ENCODE results near the gene DOP1B. TPM values are rescaled to one million over a fixed set of nuclear protein-coding genes. Genes with fewer than 3 reads are reported as not detected.
A peak's percentile ranks its signal among the peaks of the same experiment; 100 is the strongest.

DOP1B gene
- total and polyA plus RNA-seq, 7 experiments from 2014 or later = 3.8 to 34.0 (median 13.1) TPM

DNA sequence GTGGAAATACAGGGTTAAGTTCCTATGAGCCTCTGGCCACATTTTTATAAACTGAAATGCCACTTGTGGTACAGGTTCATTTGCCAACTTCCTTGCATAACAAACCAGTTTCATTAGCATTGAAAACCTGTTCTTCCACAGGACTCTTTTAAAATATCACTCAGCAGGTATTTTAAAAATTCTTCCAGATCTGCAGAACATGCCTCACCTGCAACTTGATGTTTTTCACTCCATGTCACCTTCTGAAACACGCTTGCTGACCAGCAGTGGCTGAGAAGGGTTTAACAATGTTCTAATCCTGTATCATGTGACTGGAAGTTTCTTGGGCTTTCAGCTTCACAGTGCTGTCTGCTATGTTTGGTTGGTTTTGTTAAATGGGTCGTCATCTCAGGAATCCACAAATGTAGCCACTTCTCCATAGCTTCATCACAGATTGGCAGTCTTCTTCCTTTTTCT lies 39.3 kb upstream of the DOP1B start:
- ChIA-PET CTCF (interaction anchor here (0.6 to 1.6 kb wide), 4 partner anchors 10 to 147 kb away, joined by 3 to 7 read pairs (median 4); no protein-coding TSS in a partner anchor), POLR2A (interaction anchor here (0.6 to 1.3 kb wide), 2 partner anchors 23 to 1365 kb away, joined by 3 to 4 read pairs; no protein-coding TSS in a partner anchor)
- no peaks in the 10 kb centered on the region for H3K36me3 Mint-ChIP-seq
- Histone ChIP-seq H3K27ac (ENCODE audit: low read depth, low read length) (no peak overlapping the region), H3K27me3 (ENCODE audit: control insufficient read depth in 2 of 2, insufficient read depth in 2 of 2, low read length in 2 of 2) (no peaks in the 10 kb centered on the region), H3K4me1 (ENCODE audit: control insufficient read depth in 2 of 2, insufficient read depth in 2 of 2, low read length in 2 of 2) (peaks cover 0 to 19% of the 10 kb centered on the region in 2 donors), H3K9me3 (ENCODE audit: control insufficient read depth in 2 of 3, low read length in 3 of 3) (peaks cover 0 to 4% (median 0%) of the 10 kb centered on the region in 3 experiments), H3K36me3 (ENCODE audit: control insufficient read depth in 2 of 3, insufficient read depth in 3 of 3, low read length in 3 of 3) (no peaks in the 10 kb centered on the region), H3K4me3 (ENCODE audit: low read length) (no peak overlapping the region)
- no peak for DNase-seq
- H3K27me3 Mint-ChIP-seq = no peaks in the 10 kb centered on the region
- ATAC-seq = no peak
- H3K9me3 Mint-ChIP-seq = peaks cover 0 to 2% (median 0%) of the 10 kb centered on the region in 11 donors
- peak overlapping the region in 1 of 9 donors; percentile 54 for H3K27ac Mint-ChIP-seq
- intact Hi-C loops (cut with micrococcal nuclease) = loop anchor here in 1 of 2 donors (10.0 kb wide), 1 partner anchor 713 kb away; no protein-coding TSS in a partner anchor
- peaks cover 16 to 43% (median 27%) of the 10 kb centered on the region in 7 donors for H3K4me1 Mint-ChIP-seq
- H3K4me3 Mint-ChIP-seq = no peak overlapping the region

- Histone ChIP-seq H3K27ac (ENCODE audit: low read depth, low read length) (no peak overlapping the region), H3K9me3 (ENCODE audit: control insufficient read depth in 2 of 3, low read length in 3 of 3) (peaks cover 0 to 4% (median 0%) of the 10 kb centered on the region in 3 experiments), H3K36me3 (ENCODE audit: control insufficient read depth in 2 of 3, insufficient read depth in 3 of 3, low read length in 3 of 3) (no peaks in the 10 kb centered on the region), H3K4me3 (ENCODE audit: low read length) (no peak overlapping the region), H3K27me3 (ENCODE audit: control insufficient read depth in 2 of 2, insufficient read depth in 2 of 2, low read length in 2 of 2) (no peaks in the 10 kb centered on the region), H3K4me1 (ENCODE audit: control insufficient read depth in 2 of 2, insufficient read depth in 2 of 2, low read length in 2 of 2) (peaks cover 0 to 2% of the 10 kb centered on the region in 2 donors)
- Mint-ChIP-seq H3K4me3 (no peak overlapping the region), H3K36me3 (no peaks in the 10 kb centered on the region), H3K4me1 (peaks cover 2 to 19% (median 9%) of the 10 kb centered on the region in 7 donors), H3K27ac (no peak overlapping the region), H3K9me3 (no peaks in the 10 kb centered on the region), H3K27me3 (peaks cover 0 to 3% (median 0%) of the 10 kb centered on the region in 5 donors)
- intact Hi-C loops (cut with micrococcal nuclease) = no loop called here
- POLR2A ChIA-PET = interaction anchor here (0.7 kb wide), 1 partner anchor 1977 kb away, joined by 3 read pairs; no protein-coding TSS in a partner anchor
- CTCF ChIA-PET = no interaction called here
- no peak for ATAC-seq
- no peak for DNase-seq
Observed at GRCh38 chr21:36120304-36120888, 36.2 kb upstream of the DOP1B start.

- H3K4me3 Mint-ChIP-seq = no peak overlapping the region
- peaks cover 0 to 4% of the 10 kb centered on the region in 2 donors for H3K4me1 ChIP-seq (ENCODE audit: control insufficient read depth in 2 of 2, insufficient read depth in 2 of 2, low read length in 2 of 2)
- DNase-seq (no peak), ATAC-seq (no peak)
- ChIA-PET POLR2A (interaction anchor here (0.6 to 1.1 kb wide), 3 partner anchors 12 to 19 kb away, joined by 3 to 4 read pairs (median 3); partner anchors contain the start of gene CBR3), CTCF (interaction anchor here (0.6 to 1.5 kb wide), 5 partner anchors 9 to 28 kb away, joined by 3 to 4 read pairs (median 4); no protein-coding TSS in a partner anchor)
- no peaks in the 10 kb centered on the region for H3K9me3 Mint-ChIP-seq
- no peaks in the 10 kb centered on the region for H3K36me3 ChIP-seq (ENCODE audit: control insufficient read depth in 2 of 3, insufficient read depth in 3 of 3, low read length in 3 of 3)
- H3K9me3 ChIP-seq (ENCODE audit: control insufficient read depth in 2 of 3, low read length in 3 of 3) = no peaks in the 10 kb centered on the region
- no peak overlapping the region for H3K27ac Mint-ChIP-seq
- H3K27ac ChIP-seq (ENCODE audit: low read depth, low read length) = no peak overlapping the region
- no peaks in the 10 kb centered on the region for H3K27me3 ChIP-seq (ENCODE audit: control insufficient read depth in 2 of 2, insufficient read depth in 2 of 2, low read length in 2 of 2)
- H3K4me3 ChIP-seq (ENCODE audit: low read length) = no peak overlapping the region
- peaks cover 3 to 13% (median 11%) of the 10 kb centered on the region in 7 donors for H3K4me1 Mint-ChIP-seq
- intact Hi-C loops (cut with micrococcal nuclease) = no loop called here
- no peaks in the 10 kb centered on the region for H3K36me3 Mint-ChIP-seq
- peaks cover 0 to 3% (median 0%) of the 10 kb centered on the region in 5 donors for H3K27me3 Mint-ChIP-seq
Observed at GRCh38 chr21:36122977-36123376, 33.6 kb upstream of the DOP1B start.

DNA sequence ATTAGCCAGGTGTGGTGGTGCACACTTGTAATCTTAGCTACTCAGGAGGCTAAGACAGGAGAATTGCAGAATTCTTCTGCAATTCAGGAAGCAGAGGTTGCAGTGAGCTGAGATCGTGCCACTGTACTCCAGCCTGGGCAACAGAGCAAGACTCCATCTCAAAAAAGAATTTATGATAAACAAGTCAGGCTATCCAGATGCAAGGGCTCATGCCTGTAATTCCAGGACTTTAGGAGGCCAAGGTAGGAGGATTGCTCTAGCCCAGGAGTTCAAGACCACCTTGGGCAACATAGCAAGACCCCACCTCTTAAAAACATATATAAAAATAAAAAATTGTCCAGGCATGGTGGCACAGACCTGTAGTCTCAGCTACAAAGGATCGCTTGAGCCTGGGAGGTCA lies 32.2 kb upstream of the DOP1B start:
- ATAC-seq (no peak), DNase-seq (no peak)
- H3K27me3 ChIP-seq (ENCODE audit: control insufficient read depth in 2 of 2, insufficient read depth in 2 of 2, low read length in 2 of 2) = no peaks in the 10 kb centered on the region
- Mint-ChIP-seq H3K9me3 (no peaks in the 10 kb centered on the region), H3K36me3 (no peaks in the 10 kb centered on the region), H3K27me3 (peaks cover 0 to 7% (median 0%) of the 10 kb centered on the region in 5 donors), H3K27ac (no peak overlapping the region), H3K4me3 (no peak overlapping the region), H3K4me1 (peaks cover 5 to 24% (median 18%) of the 10 kb centered on the region in 7 donors)
- no peak overlapping the region for H3K27ac ChIP-seq (ENCODE audit: low read depth, low read length)
- intact Hi-C loops (cut with micrococcal nuclease) = loop anchor here in 1 of 2 donors (2.0 kb wide), 1 partner anchor 16 kb away; no protein-coding TSS in a partner anchor
- H3K36me3 ChIP-seq (ENCODE audit: control insufficient read depth in 2 of 3, insufficient read depth in 3 of 3, low read length in 3 of 3) = no peaks in the 10 kb centered on the region
- peaks cover 0 to 7% of the 10 kb centered on the region in 2 donors for H3K4me1 ChIP-seq (ENCODE audit: control insufficient read depth in 2 of 2, insufficient read depth in 2 of 2, low read length in 2 of 2)
- CTCF ChIA-PET = interaction anchor here (0.6 to 1.9 kb wide), 4 partner anchors 10 to 60 kb away, joined by 3 to 7 read pairs (median 4); no protein-coding TSS in a partner anchor
- H3K4me3 ChIP-seq (ENCODE audit: low read length) = no peak overlapping the region
- POLR2A ChIA-PET = interaction anchor here (0.7 to 1.1 kb wide), 2 partner anchors 10 to 11 kb away, joined by 4 read pairs; partner anchors contain the start of gene CBR3
- H3K9me3 ChIP-seq (ENCODE audit: control insufficient read depth in 2 of 3, low read length in 3 of 3) = no peaks in the 10 kb centered on the region

DNA sequence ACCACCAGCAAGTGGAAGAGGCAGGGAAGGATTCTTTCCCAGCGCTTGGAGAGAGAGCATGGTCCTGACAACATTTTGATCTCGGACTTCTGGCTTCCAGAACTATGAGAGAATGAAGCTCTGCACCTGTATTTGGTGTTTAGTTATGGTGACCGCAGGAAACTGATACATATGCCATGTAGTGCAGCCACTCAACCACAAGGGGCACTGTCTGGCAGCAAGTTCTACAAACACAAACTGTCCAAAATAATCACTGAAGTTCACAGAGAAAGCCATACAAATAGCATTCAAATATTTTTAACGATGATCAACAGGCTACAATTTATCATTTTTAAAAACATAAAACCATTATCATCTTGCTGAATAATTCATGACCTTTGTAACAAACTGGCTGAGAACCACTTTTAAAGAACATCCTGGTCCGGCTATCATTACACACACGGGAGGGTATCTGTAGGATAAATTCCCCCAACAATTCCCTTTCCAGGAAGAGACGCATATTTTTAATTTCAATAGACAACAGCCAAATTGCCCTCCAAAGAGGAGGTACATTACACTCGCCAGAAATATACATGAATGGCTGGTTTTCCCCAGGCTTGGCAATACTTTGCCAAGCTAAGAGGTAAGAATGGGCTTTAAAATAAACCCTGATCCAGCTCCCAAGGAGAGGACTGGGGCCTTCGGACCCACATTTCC lies 31.0 kb upstream of the DOP1B start:
- Mint-ChIP-seq H3K36me3 (peaks cover 0 to 2% (median 0%) of the 10 kb centered on the region in 5 donors), H3K27ac (peak overlapping the region in 3 of 9 donors; percentile 41 to 72 (median 43)), H3K27me3 (peaks cover 0 to 8% (median 0%) of the 10 kb centered on the region in 5 donors), H3K4me1 (peaks cover 10 to 31% (median 25%) of the 10 kb centered on the region in 7 donors), H3K4me3 (peak overlapping the region in 1 of 10 donors; percentile 78), H3K9me3 (no peaks in the 10 kb centered on the region)
- peaks cover 3 to 13% of the 10 kb centered on the region in 2 donors for H3K4me1 ChIP-seq (ENCODE audit: control insufficient read depth in 2 of 2, insufficient read depth in 2 of 2, low read length in 2 of 2)
- no peaks in the 10 kb centered on the region for H3K27me3 ChIP-seq (ENCODE audit: control insufficient read depth in 2 of 2, insufficient read depth in 2 of 2, low read length in 2 of 2)
- CTCF ChIA-PET = interaction anchor here (0.6 to 2.1 kb wide), 4 partner anchors 10 to 85 kb away, joined by 3 to 7 read pairs (median 5); partner anchors contain the start of gene CBR3
- POLR2A ChIA-PET = interaction anchor here (1.0 kb wide), 1 partner anchor 11 kb away, joined by 3 read pairs; no protein-coding TSS in a partner anchor
- no peak overlapping the region for H3K27ac ChIP-seq (ENCODE audit: low read depth, low read length)
- peak in 7 of 9 donors; percentile 26 to 59 (median 49) for DNase-seq
- no peaks in the 10 kb centered on the region for H3K9me3 ChIP-seq (ENCODE audit: control insufficient read depth in 2 of 3, low read length in 3 of 3)
- H3K4me3 ChIP-seq (ENCODE audit: low read length) = no peak overlapping the region
- peak; percentile 76 for ATAC-seq
- intact Hi-C loops (cut with micrococcal nuclease) = loop anchor here (1.0 to 2.0 kb wide), 2 partner anchors 10 to 15 kb away; partner anchors contain the start of gene CBR3 (in 1 of the 2)
- H3K36me3 ChIP-seq (ENCODE audit: control insufficient read depth in 2 of 3, insufficient read depth in 3 of 3, low read length in 3 of 3) = no peaks in the 10 kb centered on the region

DNA sequence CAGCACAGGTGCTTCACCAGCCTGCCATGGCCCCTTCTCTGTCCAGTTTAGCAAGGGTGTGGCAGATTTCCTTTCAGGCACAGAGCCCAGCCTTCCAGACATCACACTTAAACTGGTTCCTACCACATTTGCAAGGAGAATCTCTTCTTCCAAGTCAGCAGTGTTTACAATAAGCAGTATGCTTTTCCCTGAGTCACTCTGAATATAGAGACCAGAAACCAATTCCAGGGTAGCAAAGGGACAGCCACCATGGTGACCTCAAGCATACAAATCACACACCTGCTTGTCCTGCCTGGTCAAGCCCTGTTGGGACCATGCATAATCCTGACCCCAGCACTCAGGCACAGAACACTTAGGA lies 30.4 kb upstream of the DOP1B start:
- Mint-ChIP-seq H3K4me3 (no peak overlapping the region), H3K27me3 (peaks cover 0 to 8% (median 0%) of the 10 kb centered on the region in 5 donors), H3K36me3 (peaks cover 0 to 5% (median 0%) of the 10 kb centered on the region in 5 donors), H3K9me3 (no peaks in the 10 kb centered on the region), H3K27ac (peak overlapping the region in 1 of 9 donors; percentile 41), H3K4me1 (peaks cover 13 to 34% (median 30%) of the 10 kb centered on the region in 7 donors)
- H3K27ac ChIP-seq (ENCODE audit: low read depth, low read length) = no peak overlapping the region
- H3K27me3 ChIP-seq (ENCODE audit: control insufficient read depth in 2 of 2, insufficient read depth in 2 of 2, low read length in 2 of 2) = no peaks in the 10 kb centered on the region
- H3K4me1 ChIP-seq (ENCODE audit: control insufficient read depth in 2 of 2, insufficient read depth in 2 of 2, low read length in 2 of 2) = peaks cover 4 to 15% of the 10 kb centered on the region in 2 donors
- no peak for DNase-seq
- ChIA-PET POLR2A (interaction anchor here (1.7 kb wide), 1 partner anchor 12 kb away, joined by 6 read pairs; no protein-coding TSS in a partner anchor), CTCF (interaction anchor here (1.1 to 2.1 kb wide), 4 partner anchors 9 to 25 kb away, joined by 3 to 7 read pairs (median 6); partner anchors contain the start of gene CBR3)
- ATAC-seq = no peak
- intact Hi-C loops (cut with micrococcal nuclease) = no loop called here
- H3K4me3 ChIP-seq (ENCODE audit: low read length) = no peak overlapping the region
- no peaks in the 10 kb centered on the region for H3K9me3 ChIP-seq (ENCODE audit: control insufficient read depth in 2 of 3, low read length in 3 of 3)
- no peaks in the 10 kb centered on the region for H3K36me3 ChIP-seq (ENCODE audit: control insufficient read depth in 2 of 3, insufficient read depth in 3 of 3, low read length in 3 of 3)
